HuH-7 (cell line): ENCODE results near the gene SDR42E2.
"Not testable (repeated sequence)": the region's sequence is repeated elsewhere in the genome, so short reads cannot be mapped to it uniquely, and the experiment has no call there.

Experiments
- DNase-seq: peaks from one replicate; pipeline ENCODE4 v3.0.0; 2011; ENCODE audit warnings: low spot score

SDR42E2 gene

GRCh38 chr16:22191532-22192260, 29.4 kb downstream of the SDR42E2 start:
- DNase-seq = no peak

GRCh38 chr16:22192261-22193062, 30.2 kb downstream of the SDR42E2 start:
- DNase-seq = peak; percentile 32

GRCh38 chr16:22193063-22193411, 30.7 kb downstream of the SDR42E2 start:
- no peak for DNase-seq

GRCh38 chr16:22194707-22195444, 32.6 kb downstream of the SDR42E2 start:
- DNase-seq = no peak

DNA sequence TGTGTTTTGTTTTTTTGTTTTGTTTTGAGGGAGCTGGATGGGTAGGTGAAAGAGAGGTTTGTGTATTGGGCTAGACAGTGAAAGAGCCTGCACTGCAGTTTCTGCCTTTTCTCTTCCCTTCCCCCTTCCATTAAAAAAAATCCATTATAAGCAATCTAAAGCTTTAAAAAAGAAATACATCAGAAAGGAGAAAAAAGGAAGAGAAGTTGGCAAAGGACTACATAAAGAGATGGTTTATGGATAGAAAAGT, 33.1 kb downstream of the SDR42E2 start:
- DNase-seq = no peak

GRCh38 chr16:22195695-22196558, 33.6 kb downstream of the SDR42E2 start:
- peak; percentile 60 for DNase-seq

GRCh38 chr16:22196559-22197168, 34.4 kb downstream of the SDR42E2 start:
- not testable (repeated sequence) for DNase-seq

GRCh38 chr16:22198547-22199293, 36.4 kb downstream of the SDR42E2 start:
- no peak for DNase-seq

DNA sequence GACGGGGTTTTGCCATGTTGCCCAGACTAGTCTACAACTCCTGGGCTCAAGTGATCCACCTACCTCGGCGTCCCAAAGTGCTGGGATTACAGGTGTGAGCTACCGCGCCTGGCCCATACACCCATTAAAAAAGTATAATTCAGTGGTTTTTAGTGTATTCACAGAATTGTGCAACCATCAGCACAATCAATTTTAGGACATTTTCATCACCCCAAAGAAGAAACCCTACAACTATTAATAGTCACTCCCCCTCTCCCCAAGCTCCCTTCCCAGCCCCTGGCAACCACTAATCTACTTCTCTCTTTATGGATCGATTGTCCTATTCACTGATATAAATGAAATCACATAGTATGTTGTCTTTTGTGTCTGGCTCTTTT, 39.9 kb downstream of the SDR42E2 start:
- DNase-seq = no peak

GRCh38 chr16:22203091-22203490, 40.8 kb downstream of the SDR42E2 start:
- DNase-seq = no peak

DNA sequence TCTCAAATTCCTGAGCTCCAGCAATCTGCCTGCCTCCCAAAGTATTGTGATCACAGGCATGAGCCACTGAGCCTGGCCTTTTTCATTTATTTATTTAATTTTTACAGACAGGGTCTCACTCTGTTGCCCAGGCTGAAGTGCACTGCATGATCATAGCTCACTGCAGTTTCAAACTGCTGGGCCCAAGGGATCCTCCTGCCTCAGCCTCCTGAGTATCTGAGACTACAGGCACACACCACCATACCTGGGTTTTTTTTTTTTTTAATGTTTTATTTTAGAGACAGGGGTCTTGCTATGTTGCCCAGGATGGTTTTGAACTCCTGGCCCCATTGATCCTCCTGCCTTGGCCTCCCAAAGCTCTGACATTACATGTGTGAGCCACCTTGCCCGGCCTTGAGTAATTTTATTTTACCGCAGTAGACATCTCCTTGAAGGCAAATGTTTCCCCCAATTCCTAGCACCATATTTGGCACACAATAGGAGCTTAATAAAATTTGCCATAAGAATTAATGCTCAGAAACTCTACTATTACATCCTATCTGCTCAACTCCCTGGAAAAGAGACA, 41.9 kb downstream of the SDR42E2 start:
- no peak for DNase-seq

DNA sequence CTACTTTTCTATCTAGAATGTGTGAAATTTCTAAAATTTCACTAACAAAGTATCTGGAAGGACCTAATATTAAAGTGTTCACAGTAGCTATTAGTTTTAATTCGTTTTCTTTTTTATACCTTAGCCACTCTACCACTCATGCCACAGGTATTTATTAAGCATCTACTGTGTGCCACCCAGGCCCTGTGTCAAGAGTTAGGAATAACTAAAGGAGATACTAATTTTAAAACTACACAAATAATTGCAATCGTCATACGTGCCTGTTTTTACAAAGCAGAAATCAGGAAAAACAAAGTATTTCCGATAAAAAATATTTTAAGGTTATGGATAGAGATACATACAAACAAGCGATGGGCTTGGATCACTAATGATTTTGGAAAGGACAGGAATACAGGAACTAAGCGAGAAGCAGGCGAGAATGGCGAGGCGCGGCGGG, 43.3 kb downstream of the SDR42E2 start:
- no peak for DNase-seq

GRCh38 chr16:22206013-22206841, 43.9 kb downstream of the SDR42E2 start, which contains the start of gene EEF2K:
EEF2K (plus strand) TSS chr16:22206278; CDS start chr16:22225730, 19,452 bp downstream.
- peak; percentile 97 for DNase-seq

DNA sequence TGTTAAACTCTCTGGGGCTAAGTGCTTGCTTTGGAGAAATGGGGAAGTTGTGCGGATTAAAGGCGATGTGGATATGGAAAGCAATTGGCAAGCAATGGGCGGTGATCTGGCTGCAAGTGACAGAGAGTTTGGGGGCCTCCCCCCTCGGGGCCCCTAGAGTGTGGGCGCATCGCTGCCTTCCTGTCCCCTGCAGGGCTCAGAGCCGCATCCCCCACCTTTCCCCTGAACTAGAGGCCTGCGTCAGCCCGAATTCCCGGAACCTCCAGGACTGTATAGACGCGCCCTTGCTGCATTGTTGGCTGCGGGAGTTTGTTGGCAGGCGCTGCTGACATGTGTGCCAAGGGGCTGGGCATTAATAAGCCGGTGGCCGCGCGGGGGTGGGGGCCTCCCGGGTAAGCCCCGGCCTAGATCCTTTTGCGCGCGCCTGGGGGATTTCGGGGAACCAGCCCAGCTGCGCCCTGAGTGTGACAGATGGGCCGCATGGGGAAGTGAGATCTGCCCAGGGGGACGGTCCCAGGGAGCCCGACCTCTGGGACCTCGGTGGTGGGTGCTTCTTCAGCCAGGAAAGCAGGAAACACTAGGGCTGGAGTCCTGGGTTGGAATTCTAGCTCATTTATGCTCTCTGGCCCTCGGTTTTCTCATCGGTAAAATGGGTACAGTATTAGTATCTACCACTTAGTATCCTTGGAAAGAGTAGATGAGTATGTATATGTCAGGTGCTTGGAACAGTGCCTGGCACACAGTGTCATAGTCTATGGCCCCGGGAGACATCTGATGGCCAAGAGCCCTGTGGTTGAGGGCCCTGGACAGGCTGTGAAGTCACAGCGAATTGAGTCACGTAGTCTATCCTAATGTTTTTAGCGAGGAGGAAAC, 44.8 kb downstream of the SDR42E2 start:
- no peak for DNase-seq

GRCh38 chr16:22207715-22208360, 45.5 kb downstream of the SDR42E2 start:
- DNase-seq = no peak

DNA sequence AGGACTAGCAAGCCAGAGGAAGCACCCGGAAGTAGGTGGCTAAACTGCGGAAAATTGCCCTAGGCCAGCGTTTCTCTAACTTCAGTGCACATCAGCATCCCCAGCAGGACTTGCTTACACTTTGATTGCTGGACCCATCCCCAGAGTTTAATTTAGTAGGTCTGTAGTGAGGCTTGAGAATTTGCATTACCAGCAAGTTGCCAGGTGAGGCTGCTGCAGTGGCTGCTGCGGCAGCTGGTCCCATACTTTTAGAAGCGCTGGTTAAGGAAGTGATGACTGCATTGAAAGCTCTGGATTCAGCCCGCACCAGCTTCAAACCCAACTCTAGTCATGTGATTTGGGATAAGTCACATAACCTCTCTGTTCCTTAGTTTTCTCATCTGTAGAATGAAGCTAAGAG, 48.0 kb downstream of the SDR42E2 start:
- no peak for DNase-seq

DNA sequence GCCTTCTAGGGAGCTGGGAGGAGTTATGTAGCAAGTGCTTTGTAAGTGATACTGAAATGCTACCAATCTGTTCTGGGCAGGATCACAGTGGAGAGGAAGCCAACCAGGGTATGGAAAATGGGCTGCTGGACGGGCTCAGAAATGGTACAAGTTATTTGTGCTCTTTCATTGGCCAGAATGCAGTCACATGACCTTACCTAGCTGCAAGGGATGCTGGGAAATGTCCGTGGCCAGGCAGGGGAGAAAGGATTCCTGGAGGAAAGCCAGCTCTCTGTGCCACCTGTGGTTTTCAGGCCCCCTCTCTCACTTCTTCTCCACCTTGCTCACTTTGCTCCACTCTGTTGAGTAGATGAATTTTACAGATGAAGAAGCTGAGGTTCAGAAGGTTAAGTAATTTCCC, 48.5 kb downstream of the SDR42E2 start:
- DNase-seq = no peak

DNA sequence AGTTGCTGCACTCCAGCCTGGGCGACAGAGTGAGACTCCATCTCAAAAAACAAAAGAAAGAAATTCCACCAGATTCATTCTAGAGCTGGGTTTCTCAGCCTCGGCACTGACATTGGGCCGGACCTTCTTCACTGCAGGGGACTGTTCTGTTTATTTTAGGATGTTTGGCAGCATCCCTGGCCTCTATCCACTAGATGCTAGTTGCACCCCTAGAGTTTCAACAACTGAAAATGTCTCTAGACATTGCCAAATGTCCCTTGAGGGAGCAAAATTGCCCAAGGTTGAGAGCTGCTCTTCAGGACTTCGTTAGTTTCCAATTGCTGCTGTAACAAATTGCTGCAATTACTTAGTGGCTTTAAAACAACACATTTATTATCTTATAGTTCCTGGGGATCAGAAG, 50.9 kb downstream of the SDR42E2 start:
- DNase-seq = no peak
